Frontal cortex (tissue), 4 donors: ENCODE data around the gene DEAF1. TPM values are rescaled to one million over a fixed set of nuclear protein-coding genes. Genes with fewer than 3 reads are reported as not detected.

Experiments used
- DNase-seq, 2 donors: peaks; one replicate each; pipeline ENCODE4 v3.0.0; 2012; ENCODE audit warnings: low spot score in 2 of 2
- FAIRE-seq: peaks from 2 replicates; lab custom pipeline; 2012; peaks lifted over from hg19 to GRCh38; lab: Jason Lieb, UNC
- total RNA-seq: library from RNA; depleted of rRNA; stranded (reverse); fragments of >200 nt; gene quantifications from one replicate; pipeline ENCODE4 v1.2.3, GENCODE V29; 2014
- donor health status: control.
- donor health status: control.
- donor health status: control.

DEAF1 gene
- total RNA-seq, 1 donor from 2014 or later = 60.3 TPM

DNA sequence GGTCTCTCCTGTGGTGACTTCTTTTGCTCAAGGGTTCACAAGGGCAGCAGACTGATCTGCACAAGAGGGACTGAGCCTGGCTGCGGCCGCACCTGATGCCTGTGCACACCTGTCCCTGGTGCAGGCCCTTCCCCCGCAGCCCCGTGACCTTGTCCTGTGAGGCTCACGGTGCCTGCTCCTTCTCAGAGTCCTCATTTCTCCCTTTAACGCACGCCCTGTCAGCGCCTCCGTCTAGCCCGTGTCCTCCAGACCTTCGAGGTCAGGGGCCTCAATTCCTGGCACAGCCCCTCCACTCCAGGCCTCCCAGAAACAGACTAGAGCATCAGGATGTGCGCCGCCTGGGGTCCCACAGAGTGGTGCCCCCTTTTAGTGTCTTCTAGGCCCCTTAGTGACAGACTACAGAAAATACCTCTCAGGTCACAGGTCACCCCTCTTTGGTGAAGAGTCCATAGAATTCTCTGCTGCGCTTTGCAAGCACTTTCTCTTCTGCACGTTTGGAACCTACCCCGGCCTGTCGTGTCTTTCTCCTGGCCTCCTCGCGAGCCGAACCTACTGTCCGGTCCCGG lies 59.0 kb downstream of the DEAF1 start:
- DNase-seq (no peak), FAIRE-seq (no peak)

DNA sequence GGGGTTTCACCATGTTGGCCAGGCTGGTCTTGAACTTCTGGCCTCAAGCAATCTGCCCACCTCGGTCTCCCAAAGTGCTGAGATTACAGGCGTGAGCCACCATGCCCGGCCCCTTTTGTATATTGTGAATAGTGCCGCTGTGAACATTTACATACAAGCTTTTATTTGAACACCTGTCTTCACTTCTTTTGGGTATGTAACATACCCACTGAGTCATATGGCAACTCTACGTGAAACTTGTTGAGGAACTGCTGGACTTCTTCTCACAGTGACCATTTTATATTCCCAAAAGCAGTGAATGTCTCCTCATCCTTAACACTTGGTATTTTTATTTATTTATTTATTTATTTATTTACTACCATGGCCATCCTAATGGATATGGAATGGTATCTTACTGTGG lies 64.2 kb downstream of the DEAF1 start:
- no peak for DNase-seq
- no peak for FAIRE-seq

- DNase-seq (no peak), FAIRE-seq (no peak)
Measured at GRCh38 chr11:629237-629583, 65.8 kb downstream of the DEAF1 start.

GRCh38 chr11:628056-628455 lies 67.0 kb downstream of the DEAF1 start:
- no peak for FAIRE-seq
- DNase-seq = no peak

DNA sequence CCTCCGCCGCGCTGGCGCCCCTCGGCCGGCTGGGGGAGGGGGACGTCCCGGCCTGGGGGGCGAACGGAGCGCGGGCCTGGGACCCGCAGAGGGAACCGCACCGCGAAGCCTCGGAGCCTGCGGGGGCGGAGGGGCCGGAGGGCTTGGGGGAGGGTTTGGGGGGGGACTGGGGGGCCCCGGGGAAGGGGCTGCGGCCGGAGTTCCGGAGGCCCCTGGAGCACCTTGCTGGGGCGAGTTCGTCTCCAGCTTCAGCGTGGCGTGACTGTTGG lies 67.8 kb downstream of the DEAF1 start:
- DNase-seq = no peak
- no peak for FAIRE-seq

- FAIRE-seq (no peak), DNase-seq (no peak)
Measured at GRCh38 chr11:626475-627307, 68.3 kb downstream of the DEAF1 start, which contains the start of gene SCT. TSS of gene SCT (minus strand) at chr11:627181. CDS start at chr11:627143, 38 bp downstream.

GRCh38 chr11:625636-626268 lies 69.3 kb downstream of the DEAF1 start:
- FAIRE-seq (no peak), DNase-seq (no peak)

DNA sequence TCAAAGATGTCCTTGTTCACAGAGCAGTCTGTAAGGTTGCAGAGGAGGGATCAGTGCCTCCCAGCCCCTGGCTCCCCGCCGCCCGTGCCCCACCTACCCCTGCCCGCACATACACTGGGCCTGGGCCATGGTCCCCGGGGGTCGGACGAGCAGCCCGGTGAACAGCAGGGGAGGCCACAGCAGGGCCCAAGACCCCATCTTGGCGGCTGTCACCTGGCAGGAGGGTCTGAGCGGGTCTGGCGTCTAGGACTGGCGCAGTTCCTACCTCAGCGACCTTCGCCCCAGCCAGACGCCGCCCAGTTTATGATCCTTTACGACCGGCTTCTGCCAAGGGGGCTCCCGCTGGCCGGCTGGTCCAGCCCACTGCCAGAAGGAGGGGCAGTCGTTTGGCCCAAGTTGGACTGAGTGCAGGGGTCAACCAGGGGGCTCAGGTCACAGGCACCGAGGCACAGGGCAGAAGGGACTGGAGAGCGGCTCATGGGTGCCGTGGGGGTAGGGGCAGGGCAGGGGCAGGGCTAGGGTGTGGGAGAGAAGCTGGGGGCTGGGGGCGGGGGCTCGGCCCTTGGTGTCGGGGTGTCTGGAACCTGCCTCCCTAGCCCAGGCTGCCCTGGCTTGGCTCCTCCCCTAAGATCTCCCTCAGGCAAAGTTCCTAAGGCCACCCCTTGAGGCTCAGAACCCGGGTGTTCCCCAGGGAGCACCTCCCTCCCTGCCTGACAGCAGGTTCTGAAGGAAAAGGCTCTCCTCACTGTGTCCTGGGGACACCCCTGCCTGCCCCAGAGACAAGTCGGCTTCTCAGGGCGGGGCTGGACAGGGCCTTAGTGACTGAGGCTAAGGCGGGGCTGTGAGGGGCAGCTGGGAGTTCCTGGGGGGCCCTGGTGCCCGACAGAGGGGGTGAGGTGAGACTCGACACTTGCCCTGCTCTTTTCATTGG lies 70.1 kb downstream of the DEAF1 start, which contains the start of gene CDHR5:
Gene CDHR5 (minus strand): TSS at position 251 of the 931 bp plus-strand sequence. CDS start 53 bp downstream, at position 198.
- no peak for DNase-seq
- FAIRE-seq = no peak

GRCh38 chr11:623999-624704 lies 70.9 kb downstream of the DEAF1 start:
- DNase-seq = no peak
- FAIRE-seq = no peak

DNA sequence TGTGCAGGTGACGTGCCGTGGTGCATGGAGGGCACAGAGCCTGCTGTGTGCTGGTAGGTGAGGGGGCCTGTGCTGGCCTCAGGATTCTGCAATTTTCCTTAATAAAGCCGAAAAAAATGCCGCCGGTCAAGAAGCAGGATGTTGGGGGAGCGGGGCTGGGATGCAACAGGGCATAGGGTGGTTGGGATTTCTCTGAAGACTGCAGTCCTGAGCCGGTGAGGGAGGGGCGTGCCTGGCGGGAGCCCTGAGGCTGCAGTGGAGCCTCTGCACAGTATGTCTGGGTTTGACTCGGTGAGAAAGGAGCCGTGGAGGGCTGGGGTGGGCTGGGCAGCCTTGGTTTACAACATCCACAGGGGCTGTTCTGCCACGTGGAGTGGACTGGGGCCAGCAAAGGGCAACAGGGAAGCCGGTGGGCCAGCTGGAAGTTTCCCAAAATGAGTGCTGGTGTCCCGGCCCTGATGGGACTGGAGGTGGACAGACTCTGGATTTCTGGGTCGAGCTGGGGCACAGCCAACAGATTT lies 71.6 kb downstream of the DEAF1 start:
- DNase-seq = no peak
- no peak for FAIRE-seq

DNA sequence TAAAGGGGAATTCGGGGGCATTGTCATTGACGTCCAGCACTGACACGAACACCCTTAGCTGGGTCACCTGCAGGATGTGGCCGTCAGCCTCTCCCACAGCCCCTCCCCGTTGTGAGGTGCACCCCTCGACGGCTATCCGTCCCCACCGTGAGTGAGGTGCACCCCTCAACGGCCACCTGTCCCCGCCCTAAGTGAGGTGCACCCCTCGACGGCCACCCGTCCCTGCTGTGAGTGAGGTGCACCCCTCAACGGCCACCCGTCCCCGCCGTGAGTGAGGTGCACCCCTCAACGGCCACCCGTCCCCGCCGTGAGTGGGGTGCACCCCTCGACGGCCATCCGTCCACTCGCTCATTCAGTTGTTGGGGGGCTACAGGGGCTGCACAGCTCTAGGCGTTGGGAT lies 73.2 kb downstream of the DEAF1 start:
- FAIRE-seq (no peak), DNase-seq (no peak)

DNA sequence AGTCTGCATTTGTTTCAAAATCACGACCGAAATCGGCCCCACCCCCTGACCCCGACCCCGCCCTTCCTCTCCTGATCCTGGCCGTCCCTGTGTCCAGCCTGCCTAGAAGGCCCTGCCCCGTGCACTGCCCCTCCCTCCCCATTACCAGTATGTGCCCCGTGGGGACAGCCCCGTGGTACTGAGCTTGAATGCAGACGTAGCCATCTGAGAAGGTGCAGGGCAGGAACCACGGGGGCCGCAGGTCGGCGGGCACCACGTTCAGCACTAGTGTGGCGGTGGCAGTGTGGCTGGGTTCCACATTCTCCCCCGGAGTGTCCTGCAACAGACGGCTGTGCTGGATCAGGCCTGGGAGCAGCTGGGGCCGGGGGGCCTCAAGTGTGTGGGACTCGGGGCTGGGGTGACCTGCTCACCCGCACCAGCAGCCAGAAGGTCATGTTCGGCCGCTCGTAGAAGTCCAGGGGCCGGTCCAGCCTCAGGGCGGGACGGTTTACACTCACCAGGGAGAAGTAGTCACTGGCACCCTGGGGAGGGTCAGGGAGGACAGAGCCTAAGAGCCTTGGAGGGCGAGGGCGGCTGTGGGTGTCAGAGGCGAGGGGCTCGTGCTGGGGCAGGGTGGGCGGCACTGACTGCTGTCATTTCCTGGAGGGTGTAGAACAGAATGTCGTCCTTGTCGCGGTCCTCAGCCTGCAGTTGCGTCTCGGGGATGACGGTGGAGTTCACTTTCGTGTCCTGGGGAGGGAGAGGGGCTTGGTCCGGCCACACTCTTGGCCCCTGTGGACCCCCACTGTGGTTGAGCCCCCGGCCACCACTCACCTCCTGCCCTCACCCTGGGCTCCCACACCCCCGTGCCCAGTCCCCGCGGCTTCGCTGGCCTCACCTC lies 73.8 kb downstream of the DEAF1 start:
- FAIRE-seq = no peak
- DNase-seq = no peak

DNA sequence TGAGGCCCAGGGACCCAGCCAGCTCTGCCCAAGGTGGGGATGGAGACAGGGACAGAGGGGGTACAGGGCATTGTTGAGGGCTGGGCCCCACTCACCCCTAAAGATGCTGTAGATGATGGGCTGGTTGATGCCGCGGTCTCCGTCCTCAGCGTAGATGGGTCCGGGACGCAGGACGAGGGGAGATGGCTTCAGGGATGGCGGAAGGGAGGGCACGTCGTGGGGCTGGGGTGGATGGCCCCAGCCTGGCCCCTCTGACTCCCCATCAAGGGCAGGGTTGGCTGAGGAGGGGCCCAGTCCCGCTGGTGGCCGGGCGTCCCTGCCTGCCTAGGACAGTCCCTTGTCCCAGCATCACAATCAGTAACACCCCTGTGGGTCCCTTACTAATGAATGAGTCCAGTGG lies 74.8 kb downstream of the DEAF1 start:
- FAIRE-seq = no peak

DNA sequence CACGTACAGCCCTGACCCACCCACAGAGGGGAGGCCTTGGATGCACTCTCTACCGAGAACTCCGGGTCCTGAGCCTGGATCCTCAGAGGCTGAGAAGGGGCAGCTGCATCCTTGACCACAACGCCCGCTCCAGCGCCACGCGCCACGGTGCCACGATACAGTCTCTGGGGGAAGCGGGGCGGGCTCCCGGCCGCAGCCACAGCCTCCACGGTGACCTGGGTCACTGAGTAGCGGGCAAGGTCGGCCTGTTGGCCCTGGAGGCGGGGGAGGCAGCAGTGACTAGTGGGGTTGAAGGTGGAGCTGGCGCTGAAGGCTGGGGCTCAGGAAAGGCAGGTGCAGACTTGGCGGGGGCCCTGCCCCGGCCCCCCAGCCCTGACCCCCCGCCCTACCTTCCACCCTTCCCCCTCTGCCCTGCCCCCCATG lies 75.4 kb downstream of the DEAF1 start:
- DNase-seq (no peak), FAIRE-seq (no peak)

More for the DNA sequence above, 74.8 kb downstream of the DEAF1 start:
- DNase-seq = no peak

DNA sequence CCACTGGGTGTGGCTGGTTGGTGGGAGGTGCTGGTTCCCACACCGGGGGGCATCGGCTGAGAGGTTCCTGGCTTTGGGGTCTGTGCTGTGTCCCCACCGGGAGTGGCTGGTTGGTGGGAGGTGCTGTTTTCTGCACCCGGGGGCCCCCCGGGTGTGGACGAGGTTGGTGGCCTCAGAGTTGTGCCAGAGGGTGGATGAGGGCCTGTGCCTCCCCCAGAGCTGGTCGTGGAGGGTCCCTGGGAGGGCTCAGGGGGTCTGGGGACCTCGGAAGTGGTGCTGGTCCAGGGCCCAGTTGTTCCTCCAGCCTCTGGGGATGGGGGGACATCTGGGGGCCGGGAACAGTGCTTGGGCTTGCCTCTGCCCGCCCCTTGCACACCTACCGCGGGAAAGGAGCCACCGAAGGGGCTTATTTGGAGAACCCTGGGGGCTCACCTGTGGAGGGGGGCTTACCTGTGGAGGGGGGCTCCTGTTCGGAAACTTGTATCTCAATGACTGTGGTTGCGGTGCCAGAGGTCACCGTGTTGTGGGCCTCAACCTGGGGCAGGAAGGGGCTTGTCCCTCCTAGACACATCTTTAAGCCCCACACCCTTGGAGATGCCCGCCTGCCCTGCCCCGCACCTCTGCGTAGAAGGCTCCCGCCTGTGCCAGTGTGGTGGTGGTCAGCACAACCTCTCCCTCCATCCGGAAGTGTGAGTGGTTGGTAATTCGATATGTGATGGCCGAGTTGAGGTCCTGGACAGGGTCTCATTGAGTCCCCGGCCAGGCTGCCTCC lies 76.0 kb downstream of the DEAF1 start:
- DNase-seq = no peak
- no peak for FAIRE-seq

- no peak for DNase-seq
- no peak for FAIRE-seq
Measured at GRCh38 chr11:617912-618682, 76.9 kb downstream of the DEAF1 start.
